WTC11 (cell line): ENCODE results near the gene RNF20. TPM values are rescaled to one million over a fixed set of nuclear protein-coding genes. Genes with fewer than 3 reads are reported as not detected.

Source experiments
- ATAC-seq: fragments of 200-7000 bp; cut with Tn5 transposase; 2 replicates; pipeline ENCODE4 v1.10.0; 2021; ENCODE audit warnings: mild to moderate bottlenecking, moderate library complexity
- CTCF ChIA-PET: fragments of 300-600 bp; sonication (Branson Sonifier 250); formaldehyde crosslinking; loops from one replicate; lab custom pipeline; 2021; ENCODE audit warnings: antibody characterized with exemption; lab: Charles Lee
- POLR2A ChIA-PET: fragments of 350-600 bp; sonication (Branson Sonifier 250); formaldehyde crosslinking; loops from one replicate; lab custom pipeline; 2021; ENCODE audit warnings: antibody characterized with exemption; lab: Charles Lee
- DNase-seq: peaks from one replicate; pipeline ENCODE4 v3.0.0; 2021; ENCODE audit warnings: low spot score
- H3K27ac Mint-ChIP-seq: 2 replicates; pipeline ENCODE4 v1.8.0; 2021; ENCODE audit warnings: mixed read lengths
- H3K27me3 Mint-ChIP-seq: 2 replicates; pipeline ENCODE4 v1.8.0; 2021; ENCODE audit warnings: low read depth, mild to moderate bottlenecking, moderate library complexity, mixed read lengths
- H3K36me3 Mint-ChIP-seq: 2 replicates; pipeline ENCODE4 v1.8.0; 2021; ENCODE audit warnings: mixed read lengths
- H3K4me1 Mint-ChIP-seq: 2 replicates; pipeline ENCODE4 v1.8.0; 2022; ENCODE audit warnings: mixed read lengths
- H3K4me3 Mint-ChIP-seq: 2 replicates; pipeline ENCODE4 v1.8.0; 2021; ENCODE audit warnings: mild to moderate bottlenecking, moderate library complexity, mixed read lengths
- H3K9me3 Mint-ChIP-seq: 2 replicates; pipeline ENCODE4 v1.8.0; 2021; ENCODE audit warnings: mixed read lengths
- ARID4B ChIP-seq: sonication (generic); formaldehyde crosslinking; IDR thresholded peaks from 2 replicates; pipeline ENCODE4 v1.8.0; 2023; ENCODE audit warnings: missing genetic modification reagents, mild to moderate bottlenecking, borderline replicate concordance
- CREB1 ChIP-seq: sonication (generic); formaldehyde crosslinking; IDR thresholded peaks from 2 replicates; pipeline ENCODE4 v1.8.0; 2023; ENCODE audit warnings: mild to moderate bottlenecking, missing genetic modification reagents
- CREM ChIP-seq: sonication (generic); formaldehyde crosslinking; IDR thresholded peaks from 2 replicates; pipeline ENCODE4 v1.8.1; 2022; ENCODE audit warnings: mild to moderate bottlenecking, missing genetic modification reagents, moderate library complexity
- FOXJ3 ChIP-seq: sonication (generic); formaldehyde crosslinking; IDR thresholded peaks from 2 replicates; pipeline ENCODE4 v1.9.0; 2021; ENCODE audit warnings: missing genetic modification reagents, mild to moderate bottlenecking, borderline replicate concordance
- GABPB1 ChIP-seq: sonication (generic); formaldehyde crosslinking; IDR thresholded peaks from 2 replicates; pipeline ENCODE4 v1.8.1; 2023; ENCODE audit warnings: mild to moderate bottlenecking, missing genetic modification reagents
- GTF2I ChIP-seq: fragments of 250-450 bp; sonication (Bioruptor Pico); conservative IDR thresholded peaks from 2 replicates; pipeline ENCODE4 v1.4.0; 2021; ENCODE audit warnings: mild to moderate bottlenecking
- IRF2 ChIP-seq: sonication (generic); formaldehyde crosslinking; IDR thresholded peaks from 2 replicates; pipeline ENCODE4 v1.8.0; 2022; ENCODE audit warnings: low read depth, missing genetic modification reagents, borderline replicate concordance
- JAZF1 ChIP-seq: fragments of 250-450 bp; sonication (Bioruptor Pico); IDR thresholded peaks from 2 replicates; pipeline ENCODE4 v1.9.0; 2021; ENCODE audit warnings: moderate library complexity, mild to moderate bottlenecking, inconsistent platforms
- JUN ChIP-seq: sonication (generic); formaldehyde crosslinking; IDR thresholded peaks from 2 replicates; pipeline ENCODE4 v1.8.0; 2023; ENCODE audit warnings: mild to moderate bottlenecking, missing genetic modification reagents
- SMAD4 ChIP-seq: sonication (generic); formaldehyde crosslinking; IDR thresholded peaks from 2 replicates; pipeline ENCODE4 v1.8.0; 2022; ENCODE audit warnings: mild to moderate bottlenecking, missing genetic modification reagents
- SOX15 ChIP-seq: fragments of 250-450 bp; sonication (Bioruptor Pico); IDR thresholded peaks from 2 replicates; pipeline ENCODE4 v1.9.0; 2021; ENCODE audit warnings: mild to moderate bottlenecking
- ZBTB21 ChIP-seq: sonication (generic); formaldehyde crosslinking; IDR thresholded peaks from 2 replicates; pipeline ENCODE4 v1.8.1; 2023; ENCODE audit warnings: mild to moderate bottlenecking, missing genetic modification reagents, borderline replicate concordance
- ZNF121 ChIP-seq: sonication (generic); formaldehyde crosslinking; IDR thresholded peaks from 2 replicates; pipeline ENCODE4 v1.8.0; 2023; ENCODE audit warnings: missing genetic modification reagents
- ZNF219 ChIP-seq: sonication (generic); formaldehyde crosslinking; IDR thresholded peaks from 2 replicates; pipeline ENCODE4 v1.8.0; 2023; ENCODE audit warnings: missing genetic modification reagents, mild to moderate bottlenecking, borderline replicate concordance
- ZNF317 ChIP-seq: sonication (generic); formaldehyde crosslinking; IDR thresholded peaks from 2 replicates; pipeline ENCODE4 v1.8.1; 2023; ENCODE audit warnings: low read depth, mild to moderate bottlenecking, moderate library complexity, missing genetic modification reagents, borderline replicate concordance
- ZNF423 ChIP-seq: fragments of 250-450 bp; sonication (Bioruptor Pico); IDR thresholded peaks from 2 replicates; pipeline ENCODE4 v2.1.2; 2022; ENCODE audit warnings: mild to moderate bottlenecking, moderate library complexity
- ZNF671 ChIP-seq: fragments of 250-450 bp; sonication (Bioruptor Pico); IDR thresholded peaks from 2 replicates; pipeline ENCODE4 v1.8.0; 2021; ENCODE audit warnings: mild to moderate bottlenecking
- total RNA-seq: library from RNA; stranded (reverse); gene quantifications from 3 replicates; pipeline ENCODE4 v1.2.3, GENCODE V29; 2021
- TF ChIP-seq, protein P1 (sequence below): fragments of 200-600 bp; IDR thresholded peaks from 2 replicates; pipeline ENCODE4 v1.8.0; 2022; ENCODE audit warnings: antibody characterized with exemption

Gene RNF20
- total RNA-seq, 1 experiment from 2014 or later = 52.6 TPM

DNA sequence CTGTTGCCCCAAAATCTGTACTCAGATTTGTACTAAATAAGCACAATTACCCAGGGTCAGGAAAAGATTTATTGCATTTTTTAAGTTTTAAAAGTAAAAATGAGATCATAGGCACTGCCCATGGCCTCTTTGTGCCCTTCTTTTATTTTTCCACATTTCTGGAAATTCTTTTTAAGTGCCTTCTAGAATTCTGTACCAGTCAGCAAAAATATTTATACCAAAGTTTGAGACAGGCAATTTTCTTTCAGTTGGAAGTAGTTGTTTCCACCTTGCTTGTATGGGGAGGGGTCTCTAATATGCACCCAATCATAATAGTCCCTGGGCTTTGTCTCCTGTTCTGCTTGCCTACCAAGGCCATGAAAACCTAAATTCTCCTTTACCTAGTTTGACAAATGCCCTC lies 5.6 kb upstream of the RNF20 start (continued):
- TF ChIP-seq ZNF671 (CRISPR knock-in tag) (no peak), ZNF219 (CRISPR knock-in tag) (no peak), CREB1 (CRISPR knock-in tag) (no peak), ZNF121 (CRISPR knock-in tag) (no peak)

DNA sequence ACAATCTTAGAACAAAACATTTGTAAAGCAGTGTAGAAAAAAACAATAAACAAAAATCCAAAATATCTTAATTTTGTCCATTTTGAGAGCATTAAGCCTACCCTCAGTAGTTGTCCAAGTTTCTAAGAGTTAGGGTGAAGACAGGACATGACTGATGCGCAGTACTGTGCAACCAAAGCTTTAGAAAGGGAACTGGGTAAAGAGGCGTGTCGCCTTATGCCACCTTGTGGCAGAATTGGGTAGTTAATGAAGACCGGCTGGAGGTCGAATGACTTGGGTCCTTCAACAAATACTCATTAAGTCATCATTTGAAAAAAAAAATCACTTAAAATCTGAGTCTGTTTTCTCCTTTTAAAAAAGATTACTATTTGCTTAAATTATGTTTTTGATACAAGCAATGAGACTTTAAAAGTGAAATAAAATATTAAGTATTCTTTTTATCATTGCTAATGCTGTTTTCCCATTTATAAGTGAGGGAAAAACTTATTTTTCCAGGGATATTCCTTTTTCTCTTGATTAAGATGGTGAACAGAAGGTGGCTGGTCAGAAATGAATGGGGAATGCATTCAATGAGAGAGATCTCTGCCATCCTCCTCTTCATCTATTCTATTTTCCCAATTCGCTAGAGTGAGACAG lies 3.5 kb upstream of the RNF20 start:
- H3K36me3 Mint-ChIP-seq = no peaks in the 10 kb centered on the region
- H3K4me1 Mint-ChIP-seq = peaks cover 12% of the 10 kb centered on the region
- POLR2A ChIA-PET = interaction anchor here (0.9 to 1.7 kb wide), 3 partner anchors 65 to 81 kb away, joined by 3 to 6 read pairs (median 4); no protein-coding TSS in a partner anchor
- H3K4me3 Mint-ChIP-seq = no peak overlapping the region
- CTCF ChIA-PET = interaction anchor here (0.6 to 9.3 kb wide), 16 partner anchors 17 to 160 kb away, joined by 3 to 130 read pairs (median 6); a partner anchor contains a TSS
- H3K27me3 Mint-ChIP-seq = no peaks in the 10 kb centered on the region
- no peaks in the 10 kb centered on the region for H3K9me3 Mint-ChIP-seq
- TF ChIP-seq, protein P1, sequence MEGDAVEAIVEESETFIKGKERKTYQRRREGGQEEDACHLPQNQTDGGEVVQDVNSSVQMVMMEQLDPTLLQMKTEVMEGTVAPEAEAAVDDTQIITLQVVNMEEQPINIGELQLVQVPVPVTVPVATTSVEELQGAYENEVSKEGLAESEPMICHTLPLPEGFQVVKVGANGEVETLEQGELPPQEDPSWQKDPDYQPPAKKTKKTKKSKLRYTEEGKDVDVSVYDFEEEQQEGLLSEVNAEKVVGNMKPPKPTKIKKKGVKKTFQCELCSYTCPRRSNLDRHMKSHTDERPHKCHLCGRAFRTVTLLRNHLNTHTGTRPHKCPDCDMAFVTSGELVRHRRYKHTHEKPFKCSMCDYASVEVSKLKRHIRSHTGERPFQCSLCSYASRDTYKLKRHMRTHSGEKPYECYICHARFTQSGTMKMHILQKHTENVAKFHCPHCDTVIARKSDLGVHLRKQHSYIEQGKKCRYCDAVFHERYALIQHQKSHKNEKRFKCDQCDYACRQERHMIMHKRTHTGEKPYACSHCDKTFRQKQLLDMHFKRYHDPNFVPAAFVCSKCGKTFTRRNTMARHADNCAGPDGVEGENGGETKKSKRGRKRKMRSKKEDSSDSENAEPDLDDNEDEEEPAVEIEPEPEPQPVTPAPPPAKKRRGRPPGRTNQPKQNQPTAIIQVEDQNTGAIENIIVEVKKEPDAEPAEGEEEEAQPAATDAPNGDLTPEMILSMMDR = peak; percentile 61
- no peak for TF ChIP-seq FOXJ3 (CRISPR knock-in tag)
- peak; percentile 43 for ATAC-seq
- no peak overlapping the region for H3K27ac Mint-ChIP-seq
- DNase-seq = peak; percentile 73

- TF ChIP-seq ZBTB21 (CRISPR knock-in tag) (no peak), JAZF1 (CRISPR knock-in tag) (no peak), CREM (CRISPR knock-in tag) (no peak), GTF2I (no peak), SOX15 (CRISPR knock-in tag) (no peak)
- TF ChIP-seq, all 79 proteins: peak for 0
- Mint-ChIP-seq H3K9me3 (no peaks in the 10 kb centered on the region), H3K36me3 (peaks cover 11% of the 10 kb centered on the region), H3K27me3 (no peaks in the 10 kb centered on the region), H3K4me1 (peaks cover 6% of the 10 kb centered on the region), H3K27ac (no peak overlapping the region), H3K4me3 (no peak overlapping the region)
- DNase-seq (no peak), ATAC-seq (no peak)
- ChIA-PET POLR2A (no interaction called here), CTCF (interaction anchor here (0.8 to 9.3 kb wide), 3 partner anchors 78 to 87 kb away, joined by 4 to 130 read pairs (median 6); no protein-coding TSS in a partner anchor)
Measured at GRCh38 chr9:101536351-101536750, 2.7 kb downstream of the RNF20 start.

DNA sequence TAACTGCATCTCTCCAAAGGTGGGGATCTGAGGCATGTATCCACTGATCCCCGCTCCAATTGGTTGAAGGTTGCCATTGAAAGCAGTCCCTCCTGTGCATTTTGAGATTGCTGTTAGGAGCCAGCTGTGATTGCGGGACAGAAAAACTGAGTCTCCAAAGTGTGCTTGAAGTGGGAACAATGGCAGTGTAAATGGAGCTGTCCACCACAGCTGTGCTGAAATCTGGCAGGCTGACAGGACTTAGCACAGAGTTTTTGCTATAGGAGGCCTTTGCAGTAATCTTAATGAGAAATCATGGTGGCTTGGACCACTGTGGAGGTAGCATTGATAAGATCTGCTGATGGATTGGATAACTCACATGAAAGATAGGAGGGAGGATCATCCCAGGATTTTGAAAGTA lies 3.3 kb downstream of the RNF20 start:
- CTCF ChIA-PET = interaction anchor here (0.6 to 9.3 kb wide), 3 partner anchors 78 to 139 kb away, joined by 4 to 130 read pairs (median 6); partner anchors contain the start of genes MRPL50 and ZNF189
- POLR2A ChIA-PET = no interaction called here
- H3K36me3 Mint-ChIP-seq = peaks cover 11% of the 10 kb centered on the region
- no peak for TF ChIP-seq CREB1 (CRISPR knock-in tag)
- ATAC-seq = no peak
- no peak overlapping the region for H3K27ac Mint-ChIP-seq
- H3K4me1 Mint-ChIP-seq = peaks cover 6% of the 10 kb centered on the region
- H3K4me3 Mint-ChIP-seq = no peak overlapping the region
- no peaks in the 10 kb centered on the region for H3K27me3 Mint-ChIP-seq
- H3K9me3 Mint-ChIP-seq = no peaks in the 10 kb centered on the region
- DNase-seq = peak; percentile 40

DNA sequence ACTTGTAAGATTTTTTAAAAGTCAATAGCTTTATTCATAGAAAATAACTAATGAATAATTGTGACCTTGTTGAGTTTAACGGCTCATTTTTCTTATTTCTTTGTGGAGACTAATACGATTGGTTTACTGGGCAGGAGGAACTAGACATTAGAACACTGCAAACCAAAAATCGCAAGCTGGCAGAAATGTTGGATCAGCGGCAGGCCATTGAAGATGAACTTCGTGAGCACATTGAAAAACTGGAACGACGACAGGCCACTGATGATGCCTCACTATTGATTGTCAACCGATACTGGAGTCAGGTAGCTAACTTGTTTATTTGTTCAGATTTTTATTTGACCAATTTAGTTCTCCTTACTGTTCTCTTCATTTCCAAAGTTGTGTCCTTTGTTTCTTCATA lies 6.4 kb downstream of the RNF20 start:
- no peak overlapping the region for H3K27ac Mint-ChIP-seq
- CTCF ChIA-PET = interaction anchor here (0.9 to 2.0 kb wide), 2 partner anchors 66 to 81 kb away, joined by 3 to 8 read pairs; no protein-coding TSS in a partner anchor
- peaks cover 3% of the 10 kb centered on the region; the same call in 1 of the 2 replicates for H3K4me1 Mint-ChIP-seq
- TF ChIP-seq SMAD4 (CRISPR knock-in tag) = no peak
- TF ChIP-seq ARID4B (CRISPR knock-in tag) = no peak
- TF ChIP-seq, protein P1 = no peak
- TF ChIP-seq ZNF317 (CRISPR knock-in tag) = no peak
- no peak for TF ChIP-seq JUN
- no peak for TF ChIP-seq IRF2 (CRISPR knock-in tag)
- TF ChIP-seq GABPB1 (CRISPR knock-in tag) = no peak
- TF ChIP-seq ZNF423 = no peak
- TF ChIP-seq ZBTB21 (CRISPR knock-in tag) = no peak
- H3K36me3 Mint-ChIP-seq = peaks cover 21% of the 10 kb centered on the region
- no peaks in the 10 kb centered on the region for H3K9me3 Mint-ChIP-seq
- ATAC-seq = no peak
- POLR2A ChIA-PET = no interaction called here
- no peak for DNase-seq
- no peaks in the 10 kb centered on the region for H3K27me3 Mint-ChIP-seq
- no peak overlapping the region for H3K4me3 Mint-ChIP-seq
